Panc1 (cell line): ENCODE measurements around the gene YWHAH.

Experiments used
- POLR2AphosphoS5 ChIP-seq: IDR thresholded peaks from 2 replicates; pipeline ENCODE4 v1.6.1; 2012; ENCODE audit warnings: mild to moderate bottlenecking, low read depth, low read length, moderate library complexity
- SIN3A ChIP-seq: IDR thresholded peaks from 2 replicates; pipeline ENCODE4 v1.6.1; 2012; ENCODE audit warnings: low read depth, mild to moderate bottlenecking, low read length, moderate library complexity, borderline replicate concordance; ENCODE audit not compliant: insufficient read depth
- TF ChIP-seq, protein P1 (sequence below): fragments of 450-650 bp; IDR thresholded peaks from 2 replicates; pipeline ENCODE4 v1.5.1; 2017; ENCODE audit warnings: mild to moderate bottlenecking
- TF ChIP-seq, protein P2 (sequence below), 2 experiments: IDR thresholded peaks; 2 replicates each; pipeline ENCODE4 v1.6.1; 2011 to 2012; ENCODE audit warnings: low read depth in 2 of 2, control low read depth in 1 of 2, low read length in 1 of 2, mild to moderate bottlenecking in 1 of 2, moderate library complexity in 1 of 2; ENCODE audit not compliant: insufficient read depth in 1 of 2

DNA sequence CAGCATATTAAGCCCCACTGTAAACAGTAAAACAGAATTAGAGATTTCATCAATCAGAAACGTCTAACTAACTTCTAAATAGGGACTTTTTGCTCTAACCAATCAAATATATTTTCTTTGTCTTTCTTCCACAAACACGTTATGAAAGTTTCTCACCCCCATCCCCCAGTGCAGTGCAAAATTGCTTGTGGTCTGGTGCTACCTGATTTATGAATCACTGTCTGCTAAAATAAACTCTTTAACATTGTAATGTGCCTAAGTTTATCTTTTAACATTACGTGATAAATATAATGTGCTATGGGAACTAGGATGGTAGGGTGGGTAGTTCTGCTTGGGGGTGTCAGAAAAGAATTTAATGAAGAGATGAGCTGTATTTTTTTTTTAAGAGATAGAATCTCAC, 51.5 kb downstream of the YWHAH start:
- TF ChIP-seq, protein P1, sequence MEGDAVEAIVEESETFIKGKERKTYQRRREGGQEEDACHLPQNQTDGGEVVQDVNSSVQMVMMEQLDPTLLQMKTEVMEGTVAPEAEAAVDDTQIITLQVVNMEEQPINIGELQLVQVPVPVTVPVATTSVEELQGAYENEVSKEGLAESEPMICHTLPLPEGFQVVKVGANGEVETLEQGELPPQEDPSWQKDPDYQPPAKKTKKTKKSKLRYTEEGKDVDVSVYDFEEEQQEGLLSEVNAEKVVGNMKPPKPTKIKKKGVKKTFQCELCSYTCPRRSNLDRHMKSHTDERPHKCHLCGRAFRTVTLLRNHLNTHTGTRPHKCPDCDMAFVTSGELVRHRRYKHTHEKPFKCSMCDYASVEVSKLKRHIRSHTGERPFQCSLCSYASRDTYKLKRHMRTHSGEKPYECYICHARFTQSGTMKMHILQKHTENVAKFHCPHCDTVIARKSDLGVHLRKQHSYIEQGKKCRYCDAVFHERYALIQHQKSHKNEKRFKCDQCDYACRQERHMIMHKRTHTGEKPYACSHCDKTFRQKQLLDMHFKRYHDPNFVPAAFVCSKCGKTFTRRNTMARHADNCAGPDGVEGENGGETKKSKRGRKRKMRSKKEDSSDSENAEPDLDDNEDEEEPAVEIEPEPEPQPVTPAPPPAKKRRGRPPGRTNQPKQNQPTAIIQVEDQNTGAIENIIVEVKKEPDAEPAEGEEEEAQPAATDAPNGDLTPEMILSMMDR = no peak
- TF ChIP-seq POLR2AphosphoS5 (no peak), SIN3A (no peak)
- TF ChIP-seq, protein P2, sequence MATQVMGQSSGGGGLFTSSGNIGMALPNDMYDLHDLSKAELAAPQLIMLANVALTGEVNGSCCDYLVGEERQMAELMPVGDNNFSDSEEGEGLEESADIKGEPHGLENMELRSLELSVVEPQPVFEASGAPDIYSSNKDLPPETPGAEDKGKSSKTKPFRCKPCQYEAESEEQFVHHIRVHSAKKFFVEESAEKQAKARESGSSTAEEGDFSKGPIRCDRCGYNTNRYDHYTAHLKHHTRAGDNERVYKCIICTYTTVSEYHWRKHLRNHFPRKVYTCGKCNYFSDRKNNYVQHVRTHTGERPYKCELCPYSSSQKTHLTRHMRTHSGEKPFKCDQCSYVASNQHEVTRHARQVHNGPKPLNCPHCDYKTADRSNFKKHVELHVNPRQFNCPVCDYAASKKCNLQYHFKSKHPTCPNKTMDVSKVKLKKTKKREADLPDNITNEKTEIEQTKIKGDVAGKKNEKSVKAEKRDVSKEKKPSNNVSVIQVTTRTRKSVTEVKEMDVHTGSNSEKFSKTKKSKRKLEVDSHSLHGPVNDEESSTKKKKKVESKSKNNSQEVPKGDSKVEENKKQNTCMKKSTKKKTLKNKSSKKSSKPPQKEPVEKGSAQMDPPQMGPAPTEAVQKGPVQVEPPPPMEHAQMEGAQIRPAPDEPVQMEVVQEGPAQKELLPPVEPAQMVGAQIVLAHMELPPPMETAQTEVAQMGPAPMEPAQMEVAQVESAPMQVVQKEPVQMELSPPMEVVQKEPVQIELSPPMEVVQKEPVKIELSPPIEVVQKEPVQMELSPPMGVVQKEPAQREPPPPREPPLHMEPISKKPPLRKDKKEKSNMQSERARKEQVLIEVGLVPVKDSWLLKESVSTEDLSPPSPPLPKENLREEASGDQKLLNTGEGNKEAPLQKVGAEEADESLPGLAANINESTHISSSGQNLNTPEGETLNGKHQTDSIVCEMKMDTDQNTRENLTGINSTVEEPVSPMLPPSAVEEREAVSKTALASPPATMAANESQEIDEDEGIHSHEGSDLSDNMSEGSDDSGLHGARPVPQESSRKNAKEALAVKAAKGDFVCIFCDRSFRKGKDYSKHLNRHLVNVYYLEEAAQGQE (IDR thresholded peaks at IDR 0.05; ENCODE audit: insufficient read depth in 1 of 2, low read depth in 2 of 2, low read length in 1 of 2) = no peak
